ENCODE data around the gene RNF224. TPM values are rescaled to one million over a fixed set of nuclear protein-coding genes. Genes with fewer than 3 reads are reported as not detected.

Gene RNF224
- total and polyA plus RNA-seq, 2 of the 13 experiments (the other 11 are each of a cell fraction or from before 2014, with no cell fraction given), result 0.09 TPM; not detected in 1

- TF ChIP-seq ZNF281 (CRISPR knock-in tag; IDR thresholded peaks at IDR 0.05; ENCODE audit: borderline replicate concordance) (no peak), ZSCAN5A (CRISPR knock-in tag; IDR thresholded peaks at IDR 0.05; ENCODE audit: borderline replicate concordance) (no peak), CCDC6 (CRISPR knock-in tag; IDR thresholded peaks at IDR 0.05) (peak; percentile 69; the same call in 1 of the 2 replicates), MTA3 (CRISPR knock-in tag; IDR thresholded peaks at IDR 0.05) (no peak), KDM5B (CRISPR knock-in tag; IDR thresholded peaks at IDR 0.05; ENCODE audit: borderline replicate concordance) (peak; percentile 29; the same call in 1 of the 2 replicates), SMYD3 (CRISPR knock-in tag; IDR thresholded peaks at IDR 0.05) (no peak), ZNF484 (CRISPR knock-in tag; IDR thresholded peaks at IDR 0.05; ENCODE audit: borderline replicate concordance, low read depth) (no peak), STAT6 (CRISPR knock-in tag; IDR thresholded peaks at IDR 0.05; ENCODE audit: borderline replicate concordance) (no peak), NR2F1 (CRISPR knock-in tag; IDR thresholded peaks at IDR 0.05) (no peak), ZNF367 (CRISPR knock-in tag; IDR thresholded peaks at IDR 0.05; ENCODE audit: borderline replicate concordance) (no peak; the same call in 1 of the 2 replicates), NFE2L1 (CRISPR knock-in tag; IDR thresholded peaks at IDR 0.05; ENCODE audit: borderline replicate concordance) (no peak), ZBTB34 (CRISPR knock-in tag; IDR thresholded peaks at IDR 0.05) (no peak), NR2C2 (CRISPR knock-in tag; IDR thresholded peaks at IDR 0.05; ENCODE audit: borderline replicate concordance) (peak; percentile 51; the same call in 1 of the 2 replicates), ZNF766 (CRISPR knock-in tag; IDR thresholded peaks at IDR 0.05; ENCODE audit: borderline replicate concordance) (no peak), ZFP82 (CRISPR knock-in tag; IDR thresholded peaks at IDR 0.05; ENCODE audit: borderline replicate concordance) (no peak), ZNF749 (CRISPR knock-in tag; IDR thresholded peaks at IDR 0.05; ENCODE audit: borderline replicate concordance) (no peak), DDIT3 (CRISPR knock-in tag; IDR thresholded peaks at IDR 0.05) (0 out of 2 replicates have a peak, but pooled peaks have one; percentile 31)
Observed at GRCh38 chr9:137254624-137255447, 27.5 kb downstream of the RNF224 start, which contains the start of gene NELFB (continued).
